Endothelial cell of umbilical vein (primary cell): ENCODE data around the gene RANBP6. TPM values are rescaled to one million over a fixed set of nuclear protein-coding genes. Genes with fewer than 3 reads are reported as not detected.

Experiments
- BruUV-seq: library from RNA; stranded (reverse); fragments of 400-500 nt; replicated peaks from 2 replicates; lab custom pipeline; 2021; lab: Mats Ljungman, UMichigan
- CTCF ChIA-PET: fragments of 300-600, 350-600 bp; sonication (Branson Sonifier 250); formaldehyde crosslinking; loops from one replicate; lab custom pipeline; 2021; ENCODE audit warnings: antibody characterized with exemption, inconsistent platforms; lab: Charles Lee
- POLR2A ChIA-PET: fragments of 300-600, 350-600 bp; sonication (Branson Sonifier 250); formaldehyde crosslinking; loops from one replicate; lab custom pipeline; 2021; ENCODE audit warnings: antibody characterized with exemption, inconsistent platforms; lab: Charles Lee
- DNase-seq: peaks from one replicate; pipeline ENCODE4 v3.0.0-alpha.2; 2011; ENCODE audit warnings: low read depth, low spot score
- FAIRE-seq: peaks from 2 replicates; lab custom pipeline; 2011; peaks lifted over from hg19 to GRCh38; lab: Jason Lieb, UNC
- H2AFZ ChIP-seq: 2 replicates; pipeline ENCODE4 v1.6.0; 2012; ENCODE audit warnings: low read depth, low read length, control low read depth, inconsistent platforms
- H3K27ac ChIP-seq: 2 replicates; pipeline ENCODE4 v1.5.1; 2011; ENCODE audit warnings: low read depth, mild to moderate bottlenecking, control low read depth, low read length, moderate library complexity; ENCODE audit not compliant: insufficient read depth
- H3K27me3 ChIP-seq, 2 experiments: 2 replicates each; pipeline versions ENCODE4 v1.6.0 to v1.6.1; 2011; ENCODE audit warnings: low read length in 2 of 2, mixed read lengths in 1 of 2; ENCODE audit not compliant: control insufficient read depth in 2 of 2, insufficient read depth in 2 of 2
- H3K36me3 ChIP-seq, 2 experiments: 2 replicates in 1 of 2; 3 replicates in 1 of 2; pipeline ENCODE4 v1.5.1; 2011; ENCODE audit warnings: low read length in 2 of 2, mild to moderate bottlenecking in 1 of 2, moderate library complexity in 1 of 2; ENCODE audit not compliant: control insufficient read depth in 2 of 2, insufficient read depth in 2 of 2; ENCODE audit errors: extremely low read depth in 1 of 2
- H3K4me1 ChIP-seq: 3 replicates; pipeline ENCODE4 v1.5.1; 2011; ENCODE audit warnings: mild to moderate bottlenecking, low read length; ENCODE audit not compliant: control insufficient read depth, insufficient read depth; ENCODE audit errors: extremely low read depth
- H3K4me2 ChIP-seq: 2 replicates; pipeline ENCODE4 v1.6.1; 2011; ENCODE audit warnings: low read length, control low read depth, mixed read lengths; ENCODE audit not compliant: insufficient read depth
- H3K4me3 ChIP-seq, 3 experiments: fragments of 200-600 bp in 1 of 3; sonication (generic), shearing (Covaris generic) in 1 of 3; replicated peaks in 1 of 3; 2 replicates each; pipeline ENCODE4 v1.5.1; 2011 to 2016; ENCODE audit warnings: control low read depth in 3 of 3, low read length in 3 of 3, mild to moderate bottlenecking in 2 of 3, inconsistent platforms in 1 of 3, low read depth in 1 of 3, moderate library complexity in 1 of 3; ENCODE audit not compliant: insufficient read depth in 1 of 3
- H3K79me2 ChIP-seq: 2 replicates; pipeline ENCODE4 v1.6.0; 2012; ENCODE audit warnings: low read length, inconsistent platforms; ENCODE audit not compliant: control insufficient read depth, insufficient read depth
- H3K9ac ChIP-seq: replicated peaks from 2 replicates; pipeline ENCODE3; 2011; ENCODE audit warnings: low read length, control low read depth; ENCODE audit not compliant: insufficient read depth; ENCODE audit errors: extremely low read depth
- H3K9me1 ChIP-seq: replicated peaks from 3 replicates; pipeline ENCODE4 v1.6.0; 2011; ENCODE audit warnings: mild to moderate bottlenecking, low read length; ENCODE audit not compliant: control insufficient read depth, insufficient read depth; ENCODE audit errors: extremely low read depth
- H3K9me3 ChIP-seq: replicated peaks from 2 replicates; pipeline ENCODE4 v1.5.1; 2012; ENCODE audit warnings: low read length, inconsistent platforms; ENCODE audit not compliant: control insufficient read depth, insufficient read depth
- H4K20me1 ChIP-seq: replicated peaks from 2 replicates; pipeline ENCODE3; 2011; ENCODE audit warnings: mild to moderate bottlenecking, low read length; ENCODE audit not compliant: control insufficient read depth, insufficient read depth; ENCODE audit errors: extremely low read depth
- EZH2 ChIP-seq: IDR thresholded peaks from 2 replicates; pipeline ENCODE4 v1.6.1; 2012; ENCODE audit warnings: borderline replicate concordance, low read depth, mild to moderate bottlenecking, moderate library complexity, low read length, inconsistent platforms; ENCODE audit not compliant: severe bottlenecking
- FOS ChIP-seq: IDR thresholded peaks from 2 replicates; pipeline ENCODE4 v1.6.1; 2011; ENCODE audit warnings: mild to moderate bottlenecking, low read length, moderate library complexity, borderline replicate concordance; ENCODE audit not compliant: insufficient read depth
- GATA2 ChIP-seq: IDR thresholded peaks from 2 replicates; pipeline ENCODE4 v1.7.0; 2011; ENCODE audit warnings: low read depth, mild to moderate bottlenecking, moderate library complexity, mixed read lengths, low read length; ENCODE audit not compliant: insufficient read length, insufficient read depth
- JUN ChIP-seq: IDR thresholded peaks from 2 replicates; pipeline ENCODE4 v1.6.1; 2011; ENCODE audit warnings: borderline replicate concordance, low read depth; ENCODE audit not compliant: insufficient read length, insufficient read depth
- MYC ChIP-seq: IDR thresholded peaks from one replicate; pipeline ENCODE4 v1.6.1; 2011; ENCODE audit warnings: mild to moderate bottlenecking, low read depth, low read length
- POLR2A ChIP-seq: IDR thresholded peaks from 2 replicates; pipeline ENCODE4 v1.6.1; 2012; ENCODE audit warnings: low read depth, mild to moderate bottlenecking, control low read depth, low read length
- POLR2AphosphoS5 ChIP-seq: IDR thresholded peaks from 2 replicates; pipeline ENCODE4 v1.6.1; 2012; ENCODE audit warnings: low read depth, mild to moderate bottlenecking, control low read depth, low read length, moderate library complexity; ENCODE audit not compliant: insufficient read depth
- dilution Hi-C: fragments of 300-500 bp; cut with MboI; formaldehyde crosslinking; loops from one replicate; pipeline ENCODE4 v1.15.0; 2019; ENCODE audit warnings: low sequenced_read_pairs; ENCODE audit not compliant: extremely low pct_ligation_motif_present
- intact Hi-C: fragments of 100-400 bp; cut with micrococcal nuclease; formaldehyde crosslinking; loops from one replicate; pipeline ENCODE4 v1.10.0; 2022
- polyA plus RNA-seq, 4 experiments: library from polyadenylated mRNA; depleted of rRNA in 3 of 4; stranded (reverse) in 3 of 4; unstranded in 1 of 4; fragments of >200 nt; gene quantifications; 2 replicates each; pipeline versions ENCODE4 v1.2.1 to v1.2.3, GENCODE V29; 2011 to 2012; ENCODE audit warnings: missing spikeins in 1 of 4
- total RNA-seq: library from RNA; stranded (reverse); gene quantifications from 2 replicates; pipeline ENCODE4 v1.2.3, GENCODE V29; 2021
- TF ChIP-seq, protein P1 (sequence below): IDR thresholded peaks from 2 replicates; pipeline ENCODE4 v1.6.1; 2011; ENCODE audit not compliant: insufficient read depth, insufficient read length
- TF ChIP-seq, protein P2 (sequence below), 2 donors: IDR thresholded peaks; 1 replicate in 1 of 2; 2 replicates in 1 of 2; pipeline ENCODE4 v1.5.1; 2011; ENCODE audit warnings: low read length in 2 of 2, mild to moderate bottlenecking in 2 of 2, moderate library complexity in 2 of 2, control low read depth in 1 of 2, inconsistent platforms in 1 of 2, low read depth in 1 of 2; ENCODE audit not compliant: insufficient read depth in 1 of 2; ENCODE audit errors: extremely low read depth in 1 of 2

The RANBP6 gene
- total and polyA plus RNA-seq, 2 donors (not counting 3 experiments of a cell fraction or from before 2014, with no cell fraction given), result 5.3 to 20.9 TPM

DNA sequence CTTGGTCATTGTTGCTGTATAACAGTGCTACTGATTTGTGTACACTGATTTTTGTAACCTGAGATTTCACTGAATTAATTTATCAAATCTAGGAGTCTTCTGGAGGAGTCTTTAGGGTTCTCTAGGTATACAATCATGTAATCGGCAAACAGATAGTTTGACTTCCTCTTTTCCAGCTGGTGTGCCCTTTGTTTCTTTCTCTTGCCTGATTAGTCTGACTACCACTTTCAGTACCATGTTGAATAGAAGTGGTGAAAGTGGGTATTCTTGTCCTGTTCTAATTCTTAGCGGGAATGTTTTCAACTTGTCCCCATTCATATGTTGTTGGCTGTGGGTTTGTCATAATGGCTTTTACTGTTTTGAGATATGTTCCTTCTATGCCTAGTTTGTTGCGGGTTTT, 24.7 kb upstream of the RANBP6 start:
- H3K79me2 ChIP-seq, result no peaks in the 10 kb centered on the region
- H3K9ac ChIP-seq, result no peak overlapping the region
- H3K9me3 ChIP-seq, result no peaks in the 10 kb centered on the region
- H2AFZ ChIP-seq, result no peak overlapping the region
- no peaks in the 10 kb centered on the region for H3K9me1 ChIP-seq
- ChIA-PET CTCF (interaction anchor here (1.2 to 1.8 kb wide), 3 partner anchors 11 to 16 kb away, joined by 3 to 6 read pairs (median 3); no protein-coding TSS in a partner anchor), POLR2A (no interaction called here)
- no peaks in the 10 kb centered on the region for H4K20me1 ChIP-seq
- no peak overlapping the region for H3K27ac ChIP-seq
- intact Hi-C loops, result no loop called here
- no peak overlapping the region for H3K4me3 ChIP-seq
- H3K27me3 ChIP-seq, result peaks cover 1 to 5% of the 10 kb centered on the region in 2 experiments
- dilution Hi-C loops, result no loop called here
- no TSS peak for BruUV-seq
- H3K36me3 ChIP-seq, result no peaks in the 10 kb centered on the region
- DNase-seq, result no peak
- TF ChIP-seq POLR2A, result no peak
- no peak for TF ChIP-seq FOS
- no peak for TF ChIP-seq POLR2AphosphoS5
- TF ChIP-seq, protein P1, sequence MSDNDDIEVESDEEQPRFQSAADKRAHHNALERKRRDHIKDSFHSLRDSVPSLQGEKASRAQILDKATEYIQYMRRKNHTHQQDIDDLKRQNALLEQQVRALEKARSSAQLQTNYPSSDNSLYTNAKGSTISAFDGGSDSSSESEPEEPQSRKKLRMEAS, result no peak
- TF ChIP-seq, protein P2, sequence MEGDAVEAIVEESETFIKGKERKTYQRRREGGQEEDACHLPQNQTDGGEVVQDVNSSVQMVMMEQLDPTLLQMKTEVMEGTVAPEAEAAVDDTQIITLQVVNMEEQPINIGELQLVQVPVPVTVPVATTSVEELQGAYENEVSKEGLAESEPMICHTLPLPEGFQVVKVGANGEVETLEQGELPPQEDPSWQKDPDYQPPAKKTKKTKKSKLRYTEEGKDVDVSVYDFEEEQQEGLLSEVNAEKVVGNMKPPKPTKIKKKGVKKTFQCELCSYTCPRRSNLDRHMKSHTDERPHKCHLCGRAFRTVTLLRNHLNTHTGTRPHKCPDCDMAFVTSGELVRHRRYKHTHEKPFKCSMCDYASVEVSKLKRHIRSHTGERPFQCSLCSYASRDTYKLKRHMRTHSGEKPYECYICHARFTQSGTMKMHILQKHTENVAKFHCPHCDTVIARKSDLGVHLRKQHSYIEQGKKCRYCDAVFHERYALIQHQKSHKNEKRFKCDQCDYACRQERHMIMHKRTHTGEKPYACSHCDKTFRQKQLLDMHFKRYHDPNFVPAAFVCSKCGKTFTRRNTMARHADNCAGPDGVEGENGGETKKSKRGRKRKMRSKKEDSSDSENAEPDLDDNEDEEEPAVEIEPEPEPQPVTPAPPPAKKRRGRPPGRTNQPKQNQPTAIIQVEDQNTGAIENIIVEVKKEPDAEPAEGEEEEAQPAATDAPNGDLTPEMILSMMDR (IDR thresholded peaks at IDR 0.05; ENCODE audit: extremely low read depth in 1 of 2, insufficient read depth in 1 of 2, low read depth in 1 of 2, low read length in 2 of 2), result no peak
- TF ChIP-seq EZH2, result no peak
- TF ChIP-seq JUN, result no peak
- no peak for TF ChIP-seq MYC
- TF ChIP-seq GATA2, result no peak
- no peaks in the 10 kb centered on the region for H3K4me1 ChIP-seq
- FAIRE-seq, result no peak
- no peak overlapping the region for H3K4me2 ChIP-seq
